HPDE6-E6E7 (cell line): Measurements from ENCODE around the gene LRRC4C.

ENCODE experiments used
- DNase-seq: peaks from one replicate; pipeline ENCODE4 v3.0.0; 2011; ENCODE audit warnings: missing footprints; ENCODE audit errors: extremely low spot score

LRRC4C gene

GRCh38 chr11:40118026-40118425, 1341.4 kb downstream of the LRRC4C start:
- no peak for DNase-seq

- no peak for DNase-seq
Observed at GRCh38 chr11:40104941-40105550, 1354.4 kb downstream of the LRRC4C start.

- DNase-seq, result no peak
Observed at GRCh38 chr11:40100781-40101180, 1358.7 kb downstream of the LRRC4C start.

- no peak for DNase-seq
Observed at GRCh38 chr11:40100162-40100553, 1359.3 kb downstream of the LRRC4C start.

GRCh38 chr11:40099426-40100161, 1359.9 kb downstream of the LRRC4C start:
- no peak for DNase-seq

GRCh38 chr11:40095446-40095845, 1364.0 kb downstream of the LRRC4C start:
- no peak for DNase-seq

GRCh38 chr11:40094954-40095353, 1364.5 kb downstream of the LRRC4C start:
- no peak for DNase-seq

- DNase-seq, result no peak
Observed at GRCh38 chr11:40080434-40080833, 1379.0 kb downstream of the LRRC4C start.
